LNCaP clone FGC (cell line): ENCODE data around the gene MAG.

Source experiments
- DNase-seq: peaks from one replicate; pipeline ENCODE4 v3.0.0-alpha.2; 2011; ENCODE audit warnings: low read depth
- H3K4me3 ChIP-seq: 2 replicates; pipeline ENCODE4 v1.5.1; 2011; ENCODE audit warnings: mild to moderate bottlenecking, low read depth, low read length, control low read depth
- CTCF ChIP-seq: IDR thresholded peaks from 2 replicates; pipeline ENCODE4 v1.5.1; 2012; ENCODE audit warnings: mild to moderate bottlenecking; ENCODE audit not compliant: control insufficient read depth, insufficient read depth; ENCODE audit errors: extremely low read depth

Gene MAG

DNA sequence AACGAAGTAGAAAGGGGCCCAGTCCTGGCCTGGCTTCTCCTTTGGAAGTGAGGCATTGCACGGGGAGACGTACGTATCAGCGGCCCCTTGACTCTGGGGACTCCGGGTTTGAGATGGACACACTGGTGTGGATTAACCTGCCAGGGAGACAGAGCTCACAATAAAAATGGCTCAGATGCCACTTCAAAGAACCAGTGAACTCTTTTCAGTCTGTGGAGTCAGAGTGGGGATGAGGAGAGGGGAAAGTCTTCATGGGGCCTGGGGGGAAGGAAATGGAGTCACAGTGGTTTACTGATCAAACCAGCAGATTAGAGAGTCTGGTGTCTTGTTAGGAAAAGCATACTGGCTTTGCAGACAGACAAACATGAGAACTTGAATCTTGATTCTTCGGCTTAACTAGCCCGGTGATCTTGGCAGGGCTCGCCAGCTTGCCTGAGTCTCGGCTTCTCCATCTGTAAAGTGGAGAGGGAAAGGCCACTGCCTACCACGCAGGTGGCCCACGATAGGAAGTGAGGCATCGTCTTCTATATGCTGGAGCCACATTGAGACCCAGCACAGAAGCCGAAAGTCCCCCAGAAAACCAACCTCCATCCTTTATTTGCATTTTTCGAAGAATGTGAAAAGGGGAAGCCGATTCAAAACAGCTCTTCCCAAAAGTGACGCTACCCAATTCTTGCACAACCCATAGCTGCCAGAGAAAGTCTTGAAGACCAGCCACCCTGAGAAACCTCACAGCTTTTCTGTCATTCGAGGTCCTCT lies 55.4 kb downstream of the MAG start, which contains the start of gene FFAR1:
TSS of gene FFAR1 (plus strand) at position 732 of the 759 bp plus-strand sequence. CDS start 3,650 bp downstream, outside the sequence.
- no peak within 1 kb of the TSS for H3K4me3 ChIP-seq

DNA sequence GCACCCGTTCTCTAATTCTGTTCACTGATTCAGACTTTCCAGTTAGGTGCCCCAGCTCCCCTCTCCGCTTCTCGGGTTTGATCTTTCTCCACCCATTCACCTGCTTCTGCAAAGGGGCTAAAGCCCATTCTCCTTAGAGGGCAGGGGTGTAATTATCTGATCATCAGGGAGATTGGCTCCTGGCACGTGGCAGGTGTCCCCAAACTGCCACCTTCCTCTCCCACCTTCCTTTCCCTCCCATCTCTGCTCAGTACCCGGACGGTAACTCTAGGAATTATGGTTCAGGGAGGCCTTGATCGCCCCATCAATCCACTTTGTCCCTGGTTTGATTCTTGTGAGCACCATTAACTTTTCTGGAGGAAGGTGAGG lies 56.0 kb downstream of the MAG start:
- DNase-seq = no peak
- H3K4me3 ChIP-seq = no peak overlapping the region
- TF ChIP-seq CTCF = no peak

More for the DNA sequence above, 55.4 kb downstream of the MAG start, which contains the start of gene FFAR1:
- DNase-seq = no peak
- no peak for TF ChIP-seq CTCF

- DNase-seq = no peak
- no peak overlapping the region for H3K4me3 ChIP-seq
- no peak for TF ChIP-seq CTCF
These were observed 57.1 kb downstream of the MAG start for GRCh38 chr19:35348911-35349611.

GRCh38 chr19:35349614-35350521 lies 57.9 kb downstream of the MAG start:
- TF ChIP-seq CTCF = no peak
- no peak for DNase-seq
- no peak overlapping the region for H3K4me3 ChIP-seq

GRCh38 chr19:35350591-35350990 lies 58.6 kb downstream of the MAG start:
- TF ChIP-seq CTCF = no peak
- no peak overlapping the region for H3K4me3 ChIP-seq
- DNase-seq = no peak

- TF ChIP-seq CTCF = no peak
- H3K4me3 ChIP-seq = no peak overlapping the region
- DNase-seq = no peak
These were observed 59.6 kb downstream of the MAG start for GRCh38 chr19:35351411-35352176.
